ENCODE results near the gene GPC1. TPM values are rescaled to one million over a fixed set of nuclear protein-coding genes. Genes with fewer than 3 reads are reported as not detected.

The GPC1 gene
- total and polyA plus RNA-seq, 2 of the 4 experiments (the other 2 are of a cell fraction), result 16.0 to 211 TPM

DNA sequence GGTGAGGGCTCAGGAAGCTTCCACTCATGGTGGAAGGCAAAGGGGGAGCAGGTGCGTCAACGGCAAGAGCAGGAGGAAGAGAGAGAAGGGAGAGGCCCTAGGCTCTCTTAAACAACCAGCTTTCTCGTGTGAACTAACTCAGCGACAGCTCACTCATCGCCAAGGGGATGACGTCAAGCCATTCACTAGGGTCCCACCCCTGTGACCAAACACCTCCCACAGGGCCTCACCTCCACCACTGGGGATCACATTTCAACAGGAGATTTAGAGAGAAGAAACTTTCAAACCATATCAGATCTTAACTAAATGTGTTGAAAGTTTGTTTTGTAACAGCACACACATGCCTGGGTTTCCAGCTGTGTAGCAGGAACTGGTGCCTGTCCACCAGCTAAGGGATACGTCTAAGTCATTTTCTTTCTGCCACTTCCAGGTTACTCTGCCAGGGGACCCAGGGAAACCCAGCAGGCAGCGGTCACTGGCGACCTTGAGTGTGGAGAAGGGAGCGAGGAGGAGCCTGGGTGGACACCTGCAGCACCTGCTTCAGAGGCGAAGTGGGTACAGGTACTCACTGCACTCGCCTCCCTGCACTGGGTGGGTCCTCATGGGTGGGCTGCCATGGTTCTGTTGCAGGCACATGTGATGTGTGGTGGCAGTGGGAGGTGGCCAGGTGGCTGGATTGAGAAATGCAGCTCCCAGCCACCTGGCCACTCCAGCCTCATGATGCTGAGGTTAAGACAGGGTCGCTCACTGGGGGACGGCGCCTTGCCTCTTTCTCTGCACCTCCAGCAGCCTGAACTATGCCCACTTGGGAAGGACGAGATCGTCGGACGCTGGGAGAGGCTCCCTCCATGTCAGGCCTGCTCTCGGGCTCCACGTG is 8.4 kb upstream of the GPC1 start:
- Histone ChIP-seq H4K5ac (ENCODE audit: low read depth, low read length) (no peak overlapping the region), H3K27me3 (ENCODE audit: control insufficient read depth, insufficient read depth, low read length) (no peaks in the 10 kb centered on the region), H3K4me3 (ENCODE audit: insufficient read depth, low read depth, low read length) (no peak overlapping the region), H2AFZ (replicated peaks; ENCODE audit: low read length, poor library complexity) (peak overlapping the region; percentile 18), H3K56ac (ENCODE audit: extremely low read depth, insufficient read depth, low read length) (no peak overlapping the region), H3K9ac (ENCODE audit: low read depth, low read length) (no peak overlapping the region), H4K91ac (ENCODE audit: insufficient read depth, low read depth, low read length) (no peak overlapping the region), H2AK5ac (ENCODE audit: low read depth, low read length) (0 out of 2 replicates have a peak overlapping the region, but pooled peaks have one; percentile 27), H3K14ac (replicated peaks; ENCODE audit: low read depth, low read length) (no peak overlapping the region), H2BK5ac (ENCODE audit: low read depth, low read length, poor library complexity, severe bottlenecking) (no peak overlapping the region), H3K4me2 (ENCODE audit: low read depth, low read length) (no peak overlapping the region), H2BK120ac (ENCODE audit: low read depth, low read length) (no peak overlapping the region), H2BK20ac (ENCODE audit: low read depth, low read length) (no peak overlapping the region), H3K79me1 (ENCODE audit: low read depth in 1 of 2, low read length in 2 of 2) (no peaks in the 10 kb centered on the region), H3K4me1 (ENCODE audit: control insufficient read depth, insufficient read depth, low read length) (peaks cover 2% of the 10 kb centered on the region; the same call in 1 of the 2 replicates), H4K20me1 (ENCODE audit: insufficient read depth, low read length) (no peaks in the 10 kb centered on the region), H3K9me1 (ENCODE audit: insufficient read depth, low read length) (no peaks in the 10 kb centered on the region), H3K18ac (ENCODE audit: low read depth, low read length) (no peak overlapping the region), H3K23ac (ENCODE audit: low read depth, low read length) (no peak overlapping the region), H2AK9ac (replicated peaks; ENCODE audit: low read depth, low read length, poor library complexity) (peak overlapping the region; percentile 15), H3K4ac (ENCODE audit: low read depth, low read length) (no peak overlapping the region), H3K36me3 (ENCODE audit: control insufficient read depth, insufficient read depth, low read length) (no peaks in the 10 kb centered on the region), H4K8ac (ENCODE audit: low read depth in 2 of 2, low read length in 2 of 2) (no peak overlapping the region), H2BK15ac (ENCODE audit: low read depth, low read length) (no peak overlapping the region), H3K9me3 (ENCODE audit: control insufficient read depth, insufficient read depth, low read length) (no peaks in the 10 kb centered on the region), H3K27ac (ENCODE audit: insufficient read depth, low read length) (no peak overlapping the region)
- dilution Hi-C loops (cut with HindIII; ENCODE audit: low sequenced_read_pairs, unreplicated experiment), result no loop called here
- in situ Hi-C loops (cut with MboI; ENCODE audit: low sequenced_read_pairs), result no loop called here
- BruUV-seq (replicated peaks), result no TSS peak
- 68% methylated on average over 10 of the region's 21 CpGs; no CpG with 5 or more reads in 1 of the 2 experiments for WGBS, 2 experiments (ENCODE audit: extremely low coverage in 2 of 2, insufficient read length in 1 of 2)
- ChIA-PET POLR2A (ENCODE audit: unreplicated experiment) (no interaction called here), CTCF (interaction anchor here (1.3 kb wide), 1 partner anchor 11 kb away, joined by 7 read pairs; no protein-coding TSS in a partner anchor)
- no peak for TF ChIP-seq CEBPB (IDR thresholded peaks at IDR 0.05; ENCODE audit: low read depth, low read length)
- ATAC-seq (ENCODE audit: low read depth), result peak; percentile 70
- DNase-seq, result peak; percentile 85
- intact Hi-C loops (cut with micrococcal nuclease), result no loop called here
